Vagina (tissue), 2 donors: ENCODE measurements around the gene GNE. TPM values are rescaled to one million over a fixed set of nuclear protein-coding genes. Genes with fewer than 3 reads are reported as not detected.

Experiments used
- DNase-seq, 2 donors: peaks; one replicate each; pipeline ENCODE4 v3.0.0-alpha.2; 2017; ENCODE audit errors: extremely low spot score in 2 of 2
- H3K27ac ChIP-seq: fragments of 200-600 bp; sonication (generic); one replicate; pipeline ENCODE4 v1.5.1; 2019
- H3K27me3 ChIP-seq: fragments of 200-600 bp; sonication (generic); one replicate; pipeline ENCODE4 v1.5.1; 2019
- H3K36me3 ChIP-seq, 2 donors: fragments of 200-600 bp; sonication (generic); one replicate each; pipeline ENCODE4 v1.5.1; 2017 to 2019
- H3K4me1 ChIP-seq: fragments of 200-600 bp; sonication (generic); one replicate; pipeline ENCODE4 v1.5.1; 2019
- H3K4me3 ChIP-seq, 2 donors: fragments of 200-600 bp; sonication (generic); 1 replicate in 1 of 2; 2 replicates in 1 of 2; pipeline ENCODE4 v1.5.1; 2016 to 2019
- H3K9me3 ChIP-seq: fragments of 200-600 bp; sonication (generic); one replicate; pipeline ENCODE4 v1.5.1; 2019
- POLR2A ChIP-seq, 2 donors: fragments of 450-650 bp; IDR thresholded peaks; one replicate each; pipeline ENCODE4 v1.6.1; 2017; ENCODE audit warnings: antibody characterized with exemption in 2 of 2, mild to moderate bottlenecking in 2 of 2, moderate library complexity in 2 of 2
- POLR2AphosphoS5 ChIP-seq, 2 donors: sonication (generic); formaldehyde crosslinking; IDR thresholded peaks; one replicate each; pipeline ENCODE4 v1.9.0; 2017; ENCODE audit warnings: antibody characterized with exemption in 2 of 2, mild to moderate bottlenecking in 2 of 2, low read depth in 1 of 2; ENCODE audit not compliant: insufficient read depth in 1 of 2
- intact Hi-C: fragments of 100-400 bp; cut with DNase I; formaldehyde crosslinking; loops from one replicate; pipeline ENCODE4 v1.15.1; 2023
- total RNA-seq: library from RNA; depleted of rRNA; stranded (reverse); fragments of >200 nt; gene quantifications from one replicate; pipeline ENCODE4 v1.2.3, GENCODE V29; 2016
- TF ChIP-seq, protein P1 (sequence below), 3 experiments: fragments of 450-650 bp in 2 of 3; fragments of 200-600 bp in 1 of 3; sonication (generic) in 1 of 3; IDR thresholded peaks; one replicate each; pipeline ENCODE4 v1.5.1; 2017 to 2019; ENCODE audit warnings: antibody characterized with exemption in 3 of 3, mild to moderate bottlenecking in 2 of 3, moderate library complexity in 2 of 3

GNE gene
- total RNA-seq, 1 donor from 2014 or later: 16.0 TPM

DNA sequence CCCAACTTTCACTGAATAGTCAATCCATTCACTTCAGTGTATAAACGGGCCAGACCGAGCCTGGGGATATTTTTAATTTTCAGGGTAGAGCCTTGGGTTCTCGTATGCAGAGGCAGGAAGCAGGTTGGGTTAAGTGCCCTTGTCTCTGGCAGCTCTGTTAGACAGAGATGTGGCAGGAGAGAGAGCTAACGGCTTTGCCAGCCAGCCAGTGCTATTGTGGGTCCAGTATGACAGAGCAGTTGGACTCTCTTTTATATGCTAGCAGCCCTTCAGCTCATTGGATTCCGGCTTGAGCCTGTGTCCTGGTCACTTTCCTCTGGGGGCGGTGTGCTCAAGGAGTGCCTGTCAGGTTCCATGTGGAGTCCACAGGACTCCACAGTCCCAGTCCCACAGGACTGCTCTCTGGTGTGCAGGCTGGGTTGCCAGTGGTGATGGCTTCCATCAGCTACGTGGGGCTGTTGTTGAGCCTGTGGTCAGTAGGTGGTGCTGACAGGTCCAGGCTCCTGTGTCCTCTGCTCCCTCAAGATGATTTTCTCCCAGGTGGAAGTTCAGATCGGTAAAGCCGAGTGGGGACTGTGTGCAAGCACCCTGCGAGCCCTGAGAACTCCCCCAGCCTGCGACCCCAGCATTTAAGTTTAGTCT is 53.2 kb downstream of the GNE start:
- peaks cover 17% of the 10 kb centered on the region for H3K4me1 ChIP-seq
- intact Hi-C loops: no loop called here
- H3K9me3 ChIP-seq: no peaks in the 10 kb centered on the region
- no peak overlapping the region for H3K27ac ChIP-seq
- H3K4me3 ChIP-seq: no peak overlapping the region
- H3K27me3 ChIP-seq: no peaks in the 10 kb centered on the region
- no peak for DNase-seq
- no peak for TF ChIP-seq POLR2A (IDR thresholded peaks at IDR 0.05)
- TF ChIP-seq, protein P1, sequence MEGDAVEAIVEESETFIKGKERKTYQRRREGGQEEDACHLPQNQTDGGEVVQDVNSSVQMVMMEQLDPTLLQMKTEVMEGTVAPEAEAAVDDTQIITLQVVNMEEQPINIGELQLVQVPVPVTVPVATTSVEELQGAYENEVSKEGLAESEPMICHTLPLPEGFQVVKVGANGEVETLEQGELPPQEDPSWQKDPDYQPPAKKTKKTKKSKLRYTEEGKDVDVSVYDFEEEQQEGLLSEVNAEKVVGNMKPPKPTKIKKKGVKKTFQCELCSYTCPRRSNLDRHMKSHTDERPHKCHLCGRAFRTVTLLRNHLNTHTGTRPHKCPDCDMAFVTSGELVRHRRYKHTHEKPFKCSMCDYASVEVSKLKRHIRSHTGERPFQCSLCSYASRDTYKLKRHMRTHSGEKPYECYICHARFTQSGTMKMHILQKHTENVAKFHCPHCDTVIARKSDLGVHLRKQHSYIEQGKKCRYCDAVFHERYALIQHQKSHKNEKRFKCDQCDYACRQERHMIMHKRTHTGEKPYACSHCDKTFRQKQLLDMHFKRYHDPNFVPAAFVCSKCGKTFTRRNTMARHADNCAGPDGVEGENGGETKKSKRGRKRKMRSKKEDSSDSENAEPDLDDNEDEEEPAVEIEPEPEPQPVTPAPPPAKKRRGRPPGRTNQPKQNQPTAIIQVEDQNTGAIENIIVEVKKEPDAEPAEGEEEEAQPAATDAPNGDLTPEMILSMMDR (IDR thresholded peaks at IDR 0.05): no peak
- no peak for TF ChIP-seq POLR2AphosphoS5 (IDR thresholded peaks at IDR 0.05; ENCODE audit: insufficient read depth in 1 of 2, low read depth in 1 of 2)
- peaks cover 0 to 87% of the 10 kb centered on the region in 2 donors for H3K36me3 ChIP-seq

GRCh38 chr9:36194326-36195000 is 63.8 kb downstream of the GNE start:
- DNase-seq: no peak
- peaks cover 0 to 15% of the 10 kb centered on the region in 2 donors for H3K36me3 ChIP-seq
- H3K4me3 ChIP-seq: no peak overlapping the region
- TF ChIP-seq POLR2A (IDR thresholded peaks at IDR 0.05) (no peak), POLR2AphosphoS5 (IDR thresholded peaks at IDR 0.05; ENCODE audit: insufficient read depth in 1 of 2, low read depth in 1 of 2) (no peak)
- TF ChIP-seq, protein P1 (IDR thresholded peaks at IDR 0.05): no peak
- peaks cover 43% of the 10 kb centered on the region for H3K4me1 ChIP-seq
- no peak overlapping the region for H3K27ac ChIP-seq
- intact Hi-C loops: no loop called here
- no peaks in the 10 kb centered on the region for H3K9me3 ChIP-seq
- H3K27me3 ChIP-seq: no peaks in the 10 kb centered on the region

- peaks cover 43% of the 10 kb centered on the region for H3K4me1 ChIP-seq
- peaks cover 0 to under 1% of the 10 kb centered on the region in 2 donors for H3K36me3 ChIP-seq
- intact Hi-C loops: no loop called here
- H3K27ac ChIP-seq: no peak overlapping the region
- DNase-seq: no peak
- no peaks in the 10 kb centered on the region for H3K9me3 ChIP-seq
- peak overlapping the region; percentile 80 to 84 for H3K4me3 ChIP-seq
- no peaks in the 10 kb centered on the region for H3K27me3 ChIP-seq
- TF ChIP-seq POLR2A (IDR thresholded peaks at IDR 0.05) (no peak), POLR2AphosphoS5 (IDR thresholded peaks at IDR 0.05; ENCODE audit: insufficient read depth in 1 of 2, low read depth in 1 of 2) (no peak)
- TF ChIP-seq, protein P1 (IDR thresholded peaks at IDR 0.05): no peak
These were observed 65.2 kb downstream of the GNE start for GRCh38 chr9:36193023-36193422.

- H3K36me3 ChIP-seq: no peaks in the 10 kb centered on the region
- H3K9me3 ChIP-seq: no peaks in the 10 kb centered on the region
- DNase-seq: no peak
- peak overlapping the region; percentile 90 for H3K27ac ChIP-seq
- TF ChIP-seq POLR2AphosphoS5 (IDR thresholded peaks at IDR 0.05; ENCODE audit: insufficient read depth in 1 of 2, low read depth in 1 of 2): no peak
- no peak for TF ChIP-seq POLR2A (IDR thresholded peaks at IDR 0.05)
- TF ChIP-seq, protein P1 (IDR thresholded peaks at IDR 0.05): no peak
- H3K27me3 ChIP-seq: no peaks in the 10 kb centered on the region
- peak overlapping the region; percentile 80 to 84 for H3K4me3 ChIP-seq
- peaks cover 43% of the 10 kb centered on the region for H3K4me1 ChIP-seq
- intact Hi-C loops: no loop called here
These were observed 66.1 kb downstream of the GNE start for GRCh38 chr9:36192196-36192595.

DNA sequence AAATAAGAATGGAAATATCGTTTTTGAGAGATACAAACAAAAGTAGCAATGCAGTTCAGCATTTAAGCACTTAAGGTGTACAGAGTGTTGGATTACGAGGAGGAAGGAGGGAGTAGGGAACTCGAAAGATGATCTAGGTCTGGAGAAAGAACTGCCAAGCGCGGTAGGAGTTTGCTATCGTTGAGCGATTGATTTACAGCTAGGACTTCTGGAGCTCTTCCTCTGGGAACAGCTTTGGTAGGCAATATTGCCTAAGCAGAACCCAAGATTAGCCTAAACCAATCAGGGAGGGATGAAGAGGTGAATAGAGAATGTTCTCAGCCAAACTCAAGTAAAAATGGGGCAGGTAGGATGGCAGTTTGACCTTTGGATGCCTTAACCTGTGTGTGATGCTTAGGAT is 66.6 kb downstream of the GNE start:
- Histone ChIP-seq H3K9me3 (no peaks in the 10 kb centered on the region), H3K27ac (peak overlapping the region; percentile 90), H3K4me1 (peaks cover 43% of the 10 kb centered on the region), H3K36me3 (no peaks in the 10 kb centered on the region), H3K4me3 (peak overlapping the region; percentile 80 to 84), H3K27me3 (no peaks in the 10 kb centered on the region)
- no peak for DNase-seq
- intact Hi-C loops: no loop called here
- TF ChIP-seq POLR2AphosphoS5 (IDR thresholded peaks at IDR 0.05; ENCODE audit: insufficient read depth in 1 of 2, low read depth in 1 of 2) (no peak), POLR2A (IDR thresholded peaks at IDR 0.05) (no peak)
- TF ChIP-seq, protein P1 (IDR thresholded peaks at IDR 0.05): no peak
